SK-N-SH treated with all-trans-retinoic acid at 6 μM for 48 hours (cell line): ENCODE measurements around the gene MRPL1.

Experiments
- BACH2 ChIP-seq: fragments of 250-450 bp; sonication (Bioruptor Pico); IDR thresholded peaks from 2 replicates; pipeline ENCODE4 v1.9.0; 2021; ENCODE audit warnings: mild to moderate bottlenecking, borderline replicate concordance
- CSDC2 ChIP-seq: fragments of 250-450 bp; sonication (Bioruptor Pico); IDR thresholded peaks from 2 replicates; pipeline ENCODE4 v1.5.0; 2020; ENCODE audit warnings: mild to moderate bottlenecking, moderate library complexity
- GLIS3 ChIP-seq: fragments of 250-450 bp; sonication (Bioruptor Pico); IDR thresholded peaks from 2 replicates; pipeline ENCODE4 v1.5.0; 2020; ENCODE audit warnings: mild to moderate bottlenecking, moderate library complexity
- OSR1 ChIP-seq: fragments of 250-450 bp; sonication (Bioruptor Pico); IDR thresholded peaks from 2 replicates; pipeline ENCODE4 v1.8.0; 2022; ENCODE audit warnings: moderate library complexity, mild to moderate bottlenecking, inconsistent platforms
- PPARA ChIP-seq: fragments of 250-450 bp; sonication (Bioruptor Pico); IDR thresholded peaks from 2 replicates; pipeline ENCODE4 v1.5.0; 2020; ENCODE audit warnings: mild to moderate bottlenecking, borderline replicate concordance
- TOX ChIP-seq: fragments of 250-450 bp; sonication (Bioruptor Pico); IDR thresholded peaks from 2 replicates; pipeline ENCODE4 v1.8.0; 2021; ENCODE audit warnings: mild to moderate bottlenecking, moderate library complexity, borderline replicate concordance
- ZC3H10 ChIP-seq: fragments of 250-450 bp; sonication (Bioruptor Pico); IDR thresholded peaks from 2 replicates; pipeline ENCODE4 v1.5.1; 2021; ENCODE audit warnings: mild to moderate bottlenecking, moderate library complexity
- ZFP3 ChIP-seq: fragments of 250-450 bp; sonication (Bioruptor Pico); IDR thresholded peaks from 2 replicates; pipeline ENCODE4 v1.5.0; 2020; ENCODE audit warnings: mild to moderate bottlenecking, moderate library complexity
- ZFP30 ChIP-seq: fragments of 450-650 bp; formaldehyde crosslinking; IDR thresholded peaks from 2 replicates; pipeline ENCODE4 v1.5.0; 2022; ENCODE audit warnings: mild to moderate bottlenecking, moderate library complexity
- ZNF565 ChIP-seq: fragments of 450-650 bp; formaldehyde crosslinking; conservative IDR thresholded peaks from 2 replicates; pipeline ENCODE4 v1.5.0; 2020; ENCODE audit warnings: low read depth, mild to moderate bottlenecking, moderate library complexity
- ZNF70 ChIP-seq: fragments of 450-650 bp; formaldehyde crosslinking; IDR thresholded peaks from 2 replicates; pipeline ENCODE4 v1.5.0; 2020; ENCODE audit warnings: mild to moderate bottlenecking, moderate library complexity
- TF ChIP-seq, protein P1 (sequence below): fragments of 250-450 bp; sonication (Bioruptor Pico); IDR thresholded peaks from 2 replicates; pipeline ENCODE4 v1.8.0; 2020; ENCODE audit warnings: mild to moderate bottlenecking, moderate library complexity, borderline replicate concordance
- TF ChIP-seq, protein P2 (sequence below): fragments of 250-450 bp; sonication (Bioruptor Pico); IDR thresholded peaks from 2 replicates; pipeline ENCODE4 v1.8.0; 2021; ENCODE audit warnings: low read depth, mild to moderate bottlenecking, moderate library complexity, borderline replicate concordance

- TF ChIP-seq TOX (CRISPR knock-in tag) (no peak), PPARA (CRISPR knock-in tag) (no peak), OSR1 (CRISPR knock-in tag) (no peak), GLIS3 (no peak), ZC3H10 (no peak), BACH2 (CRISPR knock-in tag) (no peak), ZFP30 (CRISPR knock-in tag) (no peak), CSDC2 (no peak), ZFP3 (no peak), ZNF70 (no peak), ZNF565 (CRISPR knock-in tag) (no peak)
- TF ChIP-seq, protein P1, sequence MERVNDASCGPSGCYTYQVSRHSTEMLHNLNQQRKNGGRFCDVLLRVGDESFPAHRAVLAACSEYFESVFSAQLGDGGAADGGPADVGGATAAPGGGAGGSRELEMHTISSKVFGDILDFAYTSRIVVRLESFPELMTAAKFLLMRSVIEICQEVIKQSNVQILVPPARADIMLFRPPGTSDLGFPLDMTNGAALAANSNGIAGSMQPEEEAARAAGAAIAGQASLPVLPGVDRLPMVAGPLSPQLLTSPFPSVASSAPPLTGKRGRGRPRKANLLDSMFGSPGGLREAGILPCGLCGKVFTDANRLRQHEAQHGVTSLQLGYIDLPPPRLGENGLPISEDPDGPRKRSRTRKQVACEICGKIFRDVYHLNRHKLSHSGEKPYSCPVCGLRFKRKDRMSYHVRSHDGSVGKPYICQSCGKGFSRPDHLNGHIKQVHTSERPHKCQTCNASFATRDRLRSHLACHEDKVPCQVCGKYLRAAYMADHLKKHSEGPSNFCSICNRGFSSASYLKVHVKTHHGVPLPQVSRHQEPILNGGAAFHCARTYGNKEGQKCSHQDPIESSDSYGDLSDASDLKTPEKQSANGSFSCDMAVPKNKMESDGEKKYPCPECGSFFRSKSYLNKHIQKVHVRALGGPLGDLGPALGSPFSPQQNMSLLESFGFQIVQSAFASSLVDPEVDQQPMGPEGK (CRISPR knock-in tag) = no peak
- TF ChIP-seq, protein P2, sequence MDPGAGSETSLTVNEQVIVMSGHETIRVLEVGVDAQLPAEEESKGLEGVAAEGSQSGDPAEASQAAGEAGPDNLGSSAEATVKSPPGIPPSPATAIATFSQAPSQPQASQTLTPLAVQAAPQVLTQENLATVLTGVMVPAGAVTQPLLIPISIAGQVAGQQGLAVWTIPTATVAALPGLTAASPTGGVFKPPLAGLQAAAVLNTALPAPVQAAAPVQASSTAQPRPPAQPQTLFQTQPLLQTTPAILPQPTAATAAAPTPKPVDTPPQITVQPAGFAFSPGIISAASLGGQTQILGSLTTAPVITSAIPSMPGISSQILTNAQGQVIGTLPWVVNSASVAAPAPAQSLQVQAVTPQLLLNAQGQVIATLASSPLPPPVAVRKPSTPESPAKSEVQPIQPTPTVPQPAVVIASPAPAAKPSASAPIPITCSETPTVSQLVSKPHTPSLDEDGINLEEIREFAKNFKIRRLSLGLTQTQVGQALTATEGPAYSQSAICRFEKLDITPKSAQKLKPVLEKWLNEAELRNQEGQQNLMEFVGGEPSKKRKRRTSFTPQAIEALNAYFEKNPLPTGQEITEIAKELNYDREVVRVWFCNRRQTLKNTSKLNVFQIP (CRISPR knock-in tag) = no peak
Measured at GRCh38 chr4:77816546-77816945, 46.1 kb upstream of the MRPL1 start.
